Measurements from ENCODE around the gene KANSL2.

The KANSL2 gene

GRCh38 chr12:48696626-48697025, 14.6 kb upstream of the KANSL2 start:
- no peak overlapping the region for H3K27ac ChIP-seq (ENCODE audit: insufficient read depth, low read depth, low read length, poor library complexity, severe bottlenecking)
- no peaks in the 10 kb centered on the region for H3K9me3 ChIP-seq (ENCODE audit: control insufficient read depth, low read length)
- H3K36me3 ChIP-seq (ENCODE audit: control insufficient read depth, insufficient read depth, low read length) = peaks cover 39% of the 10 kb centered on the region
- 84 to 88% methylated on average over 4 to 5 of the region's 5 CpGs for WGBS, 2 experiments
- no peaks in the 10 kb centered on the region for H3K4me1 ChIP-seq (ENCODE audit: control insufficient read depth, insufficient read depth, low read length)
- H3K4me3 ChIP-seq (ENCODE audit: insufficient read depth, low read depth, low read length) = no peak overlapping the region
- H3K27me3 ChIP-seq (ENCODE audit: control insufficient read depth, insufficient read depth, low read length, poor library complexity, severe bottlenecking) = no peaks in the 10 kb centered on the region

- Histone ChIP-seq H3K27ac (ENCODE audit: insufficient read depth, low read depth, low read length, poor library complexity, severe bottlenecking) (no peak overlapping the region), H3K4me1 (ENCODE audit: control insufficient read depth, insufficient read depth, low read length) (no peaks in the 10 kb centered on the region), H3K27me3 (ENCODE audit: control insufficient read depth, insufficient read depth, low read length, poor library complexity, severe bottlenecking) (no peaks in the 10 kb centered on the region), H3K36me3 (ENCODE audit: control insufficient read depth, insufficient read depth, low read length) (peaks cover 40% of the 10 kb centered on the region), H3K9me3 (ENCODE audit: control insufficient read depth, low read length) (no peaks in the 10 kb centered on the region), H3K4me3 (ENCODE audit: insufficient read depth, low read depth, low read length) (no peak overlapping the region)
- 93 to 99% methylated on average over 2 of the region's 2 CpGs for WGBS, 2 experiments
Observed at GRCh38 chr12:48695859-48696258, 13.8 kb upstream of the KANSL2 start.

- Histone ChIP-seq H3K4me1 (ENCODE audit: control insufficient read depth, insufficient read depth, low read length) (no peaks in the 10 kb centered on the region), H3K27ac (ENCODE audit: insufficient read depth, low read depth, low read length, poor library complexity, severe bottlenecking) (no peak overlapping the region), H3K27me3 (ENCODE audit: control insufficient read depth, insufficient read depth, low read length, poor library complexity, severe bottlenecking) (no peaks in the 10 kb centered on the region), H3K4me3 (ENCODE audit: insufficient read depth, low read depth, low read length) (no peak overlapping the region), H3K9me3 (ENCODE audit: control insufficient read depth, low read length) (no peaks in the 10 kb centered on the region), H3K36me3 (ENCODE audit: control insufficient read depth, insufficient read depth, low read length) (peaks cover 36% of the 10 kb centered on the region)
- 97% methylated on average over 5 to 6 of the region's 6 CpGs for WGBS, 2 experiments
Observed at GRCh38 chr12:48694038-48694437, 12.0 kb upstream of the KANSL2 start.

- no peaks in the 10 kb centered on the region for H3K27me3 ChIP-seq (ENCODE audit: control insufficient read depth, insufficient read depth, low read length, poor library complexity, severe bottlenecking)
- no peak overlapping the region for H3K27ac ChIP-seq (ENCODE audit: insufficient read depth, low read depth, low read length, poor library complexity, severe bottlenecking)
- 93 to 95% methylated on average over 6 of the region's 6 CpGs for WGBS, 2 experiments
- no peaks in the 10 kb centered on the region for H3K9me3 ChIP-seq (ENCODE audit: control insufficient read depth, low read length)
- no peak overlapping the region for H3K4me3 ChIP-seq (ENCODE audit: insufficient read depth, low read depth, low read length)
- H3K4me1 ChIP-seq (ENCODE audit: control insufficient read depth, insufficient read depth, low read length) = no peaks in the 10 kb centered on the region
- H3K36me3 ChIP-seq (ENCODE audit: control insufficient read depth, insufficient read depth, low read length) = peaks cover 38% of the 10 kb centered on the region
Observed at GRCh38 chr12:48693572-48693971, 11.5 kb upstream of the KANSL2 start.

GRCh38 chr12:48691826-48692487, 9.9 kb upstream of the KANSL2 start:
- WGBS, 2 experiments = 96 to 100% methylated on average over 1 to 2 of the region's 2 CpGs
- H3K36me3 ChIP-seq (ENCODE audit: control insufficient read depth, insufficient read depth, low read length) = peaks cover 41% of the 10 kb centered on the region
- no peaks in the 10 kb centered on the region for H3K27me3 ChIP-seq (ENCODE audit: control insufficient read depth, insufficient read depth, low read length, poor library complexity, severe bottlenecking)
- no peaks in the 10 kb centered on the region for H3K4me1 ChIP-seq (ENCODE audit: control insufficient read depth, insufficient read depth, low read length)
- H3K27ac ChIP-seq (ENCODE audit: insufficient read depth, low read depth, low read length, poor library complexity, severe bottlenecking) = no peak overlapping the region
- H3K4me3 ChIP-seq (ENCODE audit: insufficient read depth, low read depth, low read length) = no peak overlapping the region
- no peaks in the 10 kb centered on the region for H3K9me3 ChIP-seq (ENCODE audit: control insufficient read depth, low read length)

GRCh38 chr12:48690990-48691389, 9.0 kb upstream of the KANSL2 start:
- H3K9me3 ChIP-seq (ENCODE audit: control insufficient read depth, low read length) = no peaks in the 10 kb centered on the region
- 89% methylated on average over 4 of the region's 4 CpGs for WGBS, 2 experiments
- H3K27me3 ChIP-seq (ENCODE audit: control insufficient read depth, insufficient read depth, low read length, poor library complexity, severe bottlenecking) = no peaks in the 10 kb centered on the region
- H3K4me3 ChIP-seq (ENCODE audit: insufficient read depth, low read depth, low read length) = no peak overlapping the region
- peaks cover 40% of the 10 kb centered on the region for H3K36me3 ChIP-seq (ENCODE audit: control insufficient read depth, insufficient read depth, low read length)
- H3K27ac ChIP-seq (ENCODE audit: insufficient read depth, low read depth, low read length, poor library complexity, severe bottlenecking) = no peak overlapping the region
- H3K4me1 ChIP-seq (ENCODE audit: control insufficient read depth, insufficient read depth, low read length) = no peaks in the 10 kb centered on the region

GRCh38 chr12:48690436-48690835, 8.4 kb upstream of the KANSL2 start:
- no peak overlapping the region for H3K27ac ChIP-seq (ENCODE audit: insufficient read depth, low read depth, low read length, poor library complexity, severe bottlenecking)
- H3K4me1 ChIP-seq (ENCODE audit: control insufficient read depth, insufficient read depth, low read length) = no peaks in the 10 kb centered on the region
- H3K4me3 ChIP-seq (ENCODE audit: insufficient read depth, low read depth, low read length) = no peak overlapping the region
- WGBS, 2 experiments = 80 to 87% methylated on average over 4 of the region's 4 CpGs
- peaks cover 35% of the 10 kb centered on the region for H3K36me3 ChIP-seq (ENCODE audit: control insufficient read depth, insufficient read depth, low read length)
- H3K27me3 ChIP-seq (ENCODE audit: control insufficient read depth, insufficient read depth, low read length, poor library complexity, severe bottlenecking) = no peaks in the 10 kb centered on the region
- H3K9me3 ChIP-seq (ENCODE audit: control insufficient read depth, low read length) = no peaks in the 10 kb centered on the region

- no peaks in the 10 kb centered on the region for H3K27me3 ChIP-seq (ENCODE audit: control insufficient read depth, insufficient read depth, low read length, poor library complexity, severe bottlenecking)
- peaks cover 25% of the 10 kb centered on the region for H3K36me3 ChIP-seq (ENCODE audit: control insufficient read depth, insufficient read depth, low read length)
- no peaks in the 10 kb centered on the region for H3K9me3 ChIP-seq (ENCODE audit: control insufficient read depth, low read length)
- no peak overlapping the region for H3K4me3 ChIP-seq (ENCODE audit: insufficient read depth, low read depth, low read length)
- 81 to 89% methylated on average over 1 of the region's 1 CpG for WGBS, 2 experiments
- no peak overlapping the region for H3K27ac ChIP-seq (ENCODE audit: insufficient read depth, low read depth, low read length, poor library complexity, severe bottlenecking)
- no peaks in the 10 kb centered on the region for H3K4me1 ChIP-seq (ENCODE audit: control insufficient read depth, insufficient read depth, low read length)
Observed at GRCh38 chr12:48688836-48689235, 6.8 kb upstream of the KANSL2 start.

GRCh38 chr12:48687592-48687991, 5.6 kb upstream of the KANSL2 start:
- peaks cover 13% of the 10 kb centered on the region for H3K36me3 ChIP-seq (ENCODE audit: control insufficient read depth, insufficient read depth, low read length)
- H3K4me1 ChIP-seq (ENCODE audit: control insufficient read depth, insufficient read depth, low read length) = no peaks in the 10 kb centered on the region
- no peaks in the 10 kb centered on the region for H3K9me3 ChIP-seq (ENCODE audit: control insufficient read depth, low read length)
- WGBS, 2 experiments = 93 to 95% methylated on average over 4 of the region's 4 CpGs
- H3K27me3 ChIP-seq (ENCODE audit: control insufficient read depth, insufficient read depth, low read length, poor library complexity, severe bottlenecking) = peaks cover 7% of the 10 kb centered on the region
- H3K27ac ChIP-seq (ENCODE audit: insufficient read depth, low read depth, low read length, poor library complexity, severe bottlenecking) = no peak overlapping the region
- H3K4me3 ChIP-seq (ENCODE audit: insufficient read depth, low read depth, low read length) = no peak overlapping the region

- 92 to 95% methylated on average over 4 to 6 of the region's 6 CpGs for WGBS, 2 experiments
- no peaks in the 10 kb centered on the region for H3K4me1 ChIP-seq (ENCODE audit: control insufficient read depth, insufficient read depth, low read length)
- no peaks in the 10 kb centered on the region for H3K9me3 ChIP-seq (ENCODE audit: control insufficient read depth, low read length)
- no peak overlapping the region for H3K4me3 ChIP-seq (ENCODE audit: insufficient read depth, low read depth, low read length)
- peaks cover 7% of the 10 kb centered on the region for H3K27me3 ChIP-seq (ENCODE audit: control insufficient read depth, insufficient read depth, low read length, poor library complexity, severe bottlenecking)
- H3K27ac ChIP-seq (ENCODE audit: insufficient read depth, low read depth, low read length, poor library complexity, severe bottlenecking) = no peak overlapping the region
- H3K36me3 ChIP-seq (ENCODE audit: control insufficient read depth, insufficient read depth, low read length) = peaks cover 8% of the 10 kb centered on the region
Observed at GRCh38 chr12:48686615-48687334, 4.7 kb upstream of the KANSL2 start.
